Testis (tissue), 3 donors: ENCODE data around the gene C7orf57. TPM values are rescaled to one million over a fixed set of nuclear protein-coding genes. Genes with fewer than 3 reads are reported as not detected.

Source experiments
- DNase-seq: peaks from one replicate; pipeline ENCODE4 v3.0.0-alpha.2; 2019
- H3K27ac ChIP-seq, 2 donors: fragments of 200-600 bp; sonication (generic); one replicate each; pipeline ENCODE4 v1.5.1; 2019
- H3K27me3 ChIP-seq: fragments of 200-600 bp; sonication (generic); one replicate; pipeline ENCODE4 v1.5.1; 2019
- H3K36me3 ChIP-seq: fragments of 200-600 bp; sonication (generic); one replicate; pipeline ENCODE4 v1.5.1; 2017; ENCODE audit warnings: low read depth; ENCODE audit errors: missing control alignments
- H3K4me1 ChIP-seq: fragments of 200-600 bp; sonication (generic); one replicate; pipeline ENCODE4 v1.5.1; 2019
- H3K4me3 ChIP-seq, 2 donors: fragments of 200-600 bp; sonication (generic); one replicate each; pipeline ENCODE4 v1.5.1; 2017 to 2019
- H3K9me3 ChIP-seq: fragments of 200-600 bp; sonication (generic); one replicate; pipeline ENCODE4 v1.5.1; 2017
- CTCF ChIP-seq, 3 experiments: fragments of 450-650 bp in 2 of 3; fragments of 200-600 bp in 1 of 3; sonication (generic) in 1 of 3; IDR thresholded peaks; one replicate each; pipeline ENCODE4 v1.5.1; 2016 to 2019; ENCODE audit warnings: antibody characterized with exemption in 3 of 3, mild to moderate bottlenecking in 2 of 3, moderate library complexity in 1 of 3
- POLR2A ChIP-seq: fragments of 450-650 bp; IDR thresholded peaks from one replicate; pipeline ENCODE4 v1.6.1; 2017; ENCODE audit warnings: antibody characterized with exemption, mild to moderate bottlenecking, moderate library complexity
- WGBS, 2 donors: methylation state at CpG; one replicate each; pipeline ENCODE4 v1.1.5; 2018; 5-methylcytosine and 5-hydroxymethylcytosine counted together
- intact Hi-C: fragments of 100-400 bp; cut with DNase I; formaldehyde crosslinking; loops from one replicate; pipeline ENCODE4 v1.15.1; 2023; ENCODE audit warnings: low total_unique reads
- polyA plus RNA-seq: library from polyadenylated mRNA; stranded (reverse); fragments of 350-450 nt; fragmentation: Illumina TruSeq; extraction: RNeasy Lipid Tissue Mini Kit (QIAGEN cat#74804); gene quantifications from one replicate; pipeline ENCODE4 v1.2.3, GENCODE V29; 2014; ENCODE audit warnings: low read depth, low replicate concordance; ENCODE audit not compliant: insufficient read depth
- total RNA-seq, 2 donors: library from RNA; depleted of rRNA; stranded (reverse); fragments of >200 nt; gene quantifications; one replicate each; pipeline ENCODE4 v1.2.3, GENCODE V29; 2016

Gene C7orf57
- total and polyA plus RNA-seq, 3 donors from 2014 or later = 2.8 to 12.3 (median 7.8) TPM

GRCh38 chr7:48040944-48041652 is 5.8 kb downstream of the C7orf57 start:
- DNase-seq = no peak
- Histone ChIP-seq H3K4me3 (no peak overlapping the region), H3K9me3 (no peaks in the 10 kb centered on the region), H3K36me3 (no peaks in the 10 kb centered on the region), H3K4me1 (peaks cover 1% of the 10 kb centered on the region), H3K27ac (no peak overlapping the region), H3K27me3 (no peaks in the 10 kb centered on the region)
- intact Hi-C loops = no loop called here
- no peak for TF ChIP-seq POLR2A
- TF ChIP-seq CTCF (IDR thresholded peaks at IDR 0.05) = no peak
- WGBS, 2 donors = 91 to 94% methylated on average over 16 to 18 of the region's 18 CpGs

GRCh38 chr7:48041653-48041970 is 6.3 kb downstream of the C7orf57 start:
- Histone ChIP-seq H3K4me1 (no peaks in the 10 kb centered on the region), H3K4me3 (no peak overlapping the region), H3K36me3 (no peaks in the 10 kb centered on the region), H3K9me3 (no peaks in the 10 kb centered on the region), H3K27me3 (no peaks in the 10 kb centered on the region), H3K27ac (no peak overlapping the region)
- TF ChIP-seq CTCF (IDR thresholded peaks at IDR 0.05) (no peak), POLR2A (no peak)
- intact Hi-C loops = no loop called here
- no peak for DNase-seq
- 75 to 77% methylated on average over 3 of the region's 3 CpGs for WGBS, 2 donors

DNA sequence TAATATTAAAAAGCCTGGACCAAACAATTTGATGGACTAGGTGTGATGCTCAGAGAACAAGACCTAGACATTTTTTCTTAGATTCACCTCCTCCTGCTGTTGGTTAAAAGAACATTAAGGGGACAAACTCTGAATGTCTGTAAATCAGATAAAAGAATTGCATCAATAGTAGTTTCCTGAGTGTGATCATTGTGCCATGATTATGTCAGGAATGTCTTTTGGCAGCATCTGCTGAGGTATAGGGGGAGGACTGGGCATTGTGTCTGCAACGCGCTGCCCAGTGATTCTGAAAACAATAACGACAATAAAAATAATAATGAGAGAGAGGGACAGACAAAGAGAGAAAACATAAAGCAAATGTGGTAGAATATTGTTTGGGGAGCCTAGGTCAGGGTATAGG is 6.9 kb downstream of the C7orf57 start:
- no peak for DNase-seq
- TF ChIP-seq POLR2A (no peak), CTCF (IDR thresholded peaks at IDR 0.05) (no peak)
- H3K4me1 ChIP-seq = no peaks in the 10 kb centered on the region
- no peaks in the 10 kb centered on the region for H3K27me3 ChIP-seq
- intact Hi-C loops = no loop called here
- no peaks in the 10 kb centered on the region for H3K36me3 ChIP-seq
- WGBS, 2 donors = 60 to 62% methylated on average over 3 of the region's 3 CpGs
- H3K27ac ChIP-seq = no peak overlapping the region
- H3K9me3 ChIP-seq = no peaks in the 10 kb centered on the region
- no peak overlapping the region for H3K4me3 ChIP-seq

GRCh38 chr7:48042636-48043035 is 7.3 kb downstream of the C7orf57 start:
- Histone ChIP-seq H3K36me3 (no peaks in the 10 kb centered on the region), H3K4me3 (no peak overlapping the region), H3K9me3 (no peaks in the 10 kb centered on the region), H3K4me1 (no peaks in the 10 kb centered on the region), H3K27ac (no peak overlapping the region), H3K27me3 (no peaks in the 10 kb centered on the region)
- no peak for DNase-seq
- TF ChIP-seq POLR2A (no peak), CTCF (IDR thresholded peaks at IDR 0.05) (no peak)
- intact Hi-C loops = no loop called here
- 53 to 59% methylated on average over 3 of the region's 3 CpGs for WGBS, 2 donors

DNA sequence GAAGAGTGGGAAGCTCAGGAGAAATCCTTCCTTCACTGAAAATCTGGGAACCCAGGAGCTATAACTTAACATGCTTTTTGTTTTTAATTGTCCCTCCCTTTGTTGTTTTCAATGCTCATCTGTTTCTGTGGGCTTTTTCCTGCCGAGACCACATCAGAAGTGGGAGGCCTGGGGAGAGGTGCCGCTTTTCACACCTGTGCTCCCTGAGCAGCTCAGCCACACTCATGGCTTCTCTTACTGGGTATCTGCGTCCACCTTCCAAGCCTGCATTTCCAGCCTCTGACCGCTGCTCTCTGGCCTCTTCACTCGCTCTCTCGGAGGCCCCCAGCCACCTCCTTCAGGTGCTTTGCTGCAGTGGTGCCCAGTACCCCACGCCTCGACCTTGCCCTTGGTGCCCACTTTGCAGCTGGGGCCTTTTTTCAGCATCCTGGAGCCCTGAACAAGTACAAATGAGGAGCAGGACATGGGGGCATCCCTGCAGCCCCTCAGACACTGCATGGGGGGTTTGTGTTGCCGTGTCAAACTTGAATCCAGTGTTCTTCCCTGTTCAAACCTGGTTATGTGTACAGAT is 9.9 kb downstream of the C7orf57 start:
- Histone ChIP-seq H3K27me3 (no peaks in the 10 kb centered on the region), H3K36me3 (no peaks in the 10 kb centered on the region), H3K4me3 (no peak overlapping the region), H3K27ac (no peak overlapping the region), H3K9me3 (no peaks in the 10 kb centered on the region), H3K4me1 (no peaks in the 10 kb centered on the region)
- no peak for TF ChIP-seq POLR2A
- no peak for TF ChIP-seq CTCF (IDR thresholded peaks at IDR 0.05)
- intact Hi-C loops = no loop called here
- no peak for DNase-seq
- WGBS, 2 donors = 74 to 75% methylated on average over 9 of the region's 9 CpGs
